Prostate gland (tissue), 2 donors: ENCODE results near the gene PPP2R3C. TPM values are rescaled to one million over a fixed set of nuclear protein-coding genes. Genes with fewer than 3 reads are reported as not detected.
"Not testable (repeated sequence)": the region's sequence is repeated elsewhere in the genome, so short reads cannot be mapped to it uniquely, and the experiment has no call there.

ENCODE experiments used
- DNase-seq: peaks from one replicate; pipeline ENCODE4 v3.0.0-alpha.2; 2019; ENCODE audit warnings: low spot score
- H3K27ac ChIP-seq, 2 donors: fragments of 200-600 bp; sonication (generic); 2 replicates each; pipeline ENCODE4 v1.5.1; 2017 to 2019
- H3K27me3 ChIP-seq: fragments of 200-600 bp; sonication (generic); replicated peaks from 2 replicates; pipeline ENCODE4 v1.5.1; 2019; ENCODE audit not compliant: insufficient read depth
- H3K36me3 ChIP-seq, 2 donors: fragments of 200-600 bp; sonication (generic); 1 replicate in 1 of 2; 2 replicates in 1 of 2; pipeline versions ENCODE4 v1.5.1 to v1.8.1; 2017 to 2019
- H3K4me1 ChIP-seq: fragments of 200-600 bp; sonication (generic); replicated peaks from 2 replicates; pipeline ENCODE4 v1.5.1; 2019
- H3K4me3 ChIP-seq, 2 donors: fragments of 200-600 bp; sonication (generic); 2 replicates each; pipeline ENCODE4 v1.5.1; 2017 to 2019
- H3K9me3 ChIP-seq: fragments of 200-600 bp; sonication (generic); 2 replicates; pipeline ENCODE4 v1.5.1; 2017
- CTCF ChIP-seq, 4 experiments: fragments of 200-600 bp in 2 of 4; fragments of 450-650 bp in 2 of 4; sonication (generic) in 2 of 4; IDR thresholded peaks; 1 replicate in 3 of 4; 2 replicates in 1 of 4; pipeline ENCODE4 v1.5.1; 2016 to 2019; ENCODE audit warnings: antibody characterized with exemption in 4 of 4, mild to moderate bottlenecking in 2 of 4, moderate library complexity in 2 of 4
- POLR2A ChIP-seq: fragments of 450-650 bp; IDR thresholded peaks from one replicate; pipeline ENCODE4 v1.6.1; 2016; ENCODE audit warnings: antibody characterized with exemption, mild to moderate bottlenecking
- POLR2AphosphoS5 ChIP-seq: sonication (generic); formaldehyde crosslinking; IDR thresholded peaks from one replicate; pipeline ENCODE4 v1.6.1; 2017; ENCODE audit warnings: antibody characterized with exemption
- WGBS: methylation state at CpG from one replicate; pipeline ENCODE4 v1.1.5; 2018; 5-methylcytosine and 5-hydroxymethylcytosine counted together
- intact Hi-C: fragments of 100-400 bp; cut with DNase I; formaldehyde crosslinking; loops from one replicate; pipeline ENCODE4 v1.14.2; 2022
- total RNA-seq, 2 donors: library from RNA; depleted of rRNA; stranded (reverse); fragments of >200 nt; gene quantifications; one replicate each; pipeline ENCODE4 v1.1.0, GENCODE V29; 2016

Gene PPP2R3C
- total RNA-seq, 2 donors from 2014 or later, result 16.1 to 20.9 TPM

- Histone ChIP-seq H3K4me3 (no peak overlapping the region), H3K27me3 (no peaks in the 10 kb centered on the region), H3K4me1 (no peaks in the 10 kb centered on the region), H3K27ac (no peak overlapping the region), H3K36me3 (no peaks in the 10 kb centered on the region), H3K9me3 (no peaks in the 10 kb centered on the region)
- intact Hi-C loops, result no loop called here
- TF ChIP-seq POLR2A (no peak), POLR2AphosphoS5 (no peak), CTCF (IDR thresholded peaks at IDR 0.05) (no peak)
- no peak for DNase-seq
- WGBS, result 82% methylated on average over 3 of the region's 3 CpGs
These were observed 79.2 kb downstream of the PPP2R3C start for GRCh38 chr14:35042632-35043031.

- DNase-seq, H3K27ac ChIP-seq, H3K4me1 ChIP-seq, H3K36me3 ChIP-seq, intact Hi-C loops, H3K9me3 ChIP-seq, H3K4me3 ChIP-seq, H3K27me3 ChIP-seq: not testable (repeated sequence)
- 97% methylated on average over 14 of the region's 17 CpGs for WGBS
These were observed 83.5 kb downstream of the PPP2R3C start for GRCh38 chr14:35038312-35038711.

Other genes starting within 250 kb of the PPP2R3C start
- 10 to 100 TPM; 25.3 to 31.5 TPM for gene BAZ1A, start 246.6 kb downstream of the PPP2R3C start, total RNA-seq
- gene SRP54, start 139.0 kb downstream of the PPP2R3C start, total RNA-seq, result 10 to 100 TPM; 54.9 to 70.0 TPM
- gene FAM177A1, start 75.7 kb downstream of the PPP2R3C start, total RNA-seq, result 10 to 100 TPM; 58.1 to 89.8 TPM
- 10 to 100 TPM; 19.7 to 27.9 TPM for gene PRORP, start 562 bp upstream of the PPP2R3C start, total RNA-seq
- 100 to 1,000 TPM in 1 of 2 donors, 10 to 100 TPM in 1; 84.1 to 181 TPM for gene PSMA6, start 170.4 kb upstream of the PPP2R3C start, total RNA-seq